Prostate gland (tissue), 2 donors: Measurements from ENCODE around the gene AK8.

Source experiments
- CTCF ChIP-seq, 4 experiments: fragments of 200-600 bp in 2 of 4; fragments of 450-650 bp in 2 of 4; sonication (generic) in 2 of 4; IDR thresholded peaks; 1 replicate in 3 of 4; 2 replicates in 1 of 4; pipeline ENCODE4 v1.5.1; 2016 to 2019; ENCODE audit warnings: antibody characterized with exemption in 4 of 4, mild to moderate bottlenecking in 2 of 4, moderate library complexity in 2 of 4
- POLR2A ChIP-seq: fragments of 450-650 bp; IDR thresholded peaks from one replicate; pipeline ENCODE4 v1.6.1; 2016; ENCODE audit warnings: antibody characterized with exemption, mild to moderate bottlenecking
- POLR2AphosphoS5 ChIP-seq: sonication (generic); formaldehyde crosslinking; IDR thresholded peaks from one replicate; pipeline ENCODE4 v1.6.1; 2017; ENCODE audit warnings: antibody characterized with exemption

GRCh38 chr9:132827366-132827765 lies 50.7 kb downstream of the AK8 start:
- TF ChIP-seq CTCF (IDR thresholded peaks at IDR 0.05), result no peak
- no peak for TF ChIP-seq POLR2AphosphoS5
- TF ChIP-seq POLR2A, result no peak
